HG02840 (cell line): Measurements from ENCODE around the gene MMP26.
"Not testable (repeated sequence)": the region's sequence is repeated elsewhere in the genome, so short reads cannot be mapped to it uniquely, and the experiment has no call there.

Source experiments
- ATAC-seq: cut with Tn5 transposase; IDR thresholded peaks from one replicate; pipeline ENCODE4 v1.9.1; 2021; ENCODE audit warnings: mild to moderate bottlenecking, moderate library complexity, moderate number of reproducible peaks; ENCODE audit not compliant: unreplicated experiment, low FRiP score

The MMP26 gene

GRCh38 chr11:4722616-4723534 is 18.3 kb downstream of the MMP26 start:
- ATAC-seq = not testable (repeated sequence)

- ATAC-seq = no peak
These were observed 22.6 kb downstream of the MMP26 start for GRCh38 chr11:4727171-4727570.

DNA sequence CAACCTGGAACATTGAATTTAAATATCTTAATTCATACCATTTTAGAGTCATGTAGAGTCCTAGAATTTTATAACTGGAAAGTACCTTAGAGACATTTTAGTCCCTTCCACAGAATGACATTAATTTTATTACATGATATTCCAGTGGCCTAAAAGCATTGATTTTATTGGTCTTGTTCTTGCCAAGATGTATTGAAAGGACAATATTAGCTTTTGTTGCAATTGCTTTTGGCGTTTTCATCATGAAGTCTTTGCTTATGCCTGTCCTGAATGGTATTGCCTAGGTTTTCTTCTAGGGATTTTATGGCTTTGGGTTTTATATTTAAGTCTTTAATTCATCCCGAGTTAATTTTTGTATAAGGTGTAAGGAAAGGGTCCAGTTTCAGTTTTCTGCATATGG is 36.2 kb downstream of the MMP26 start:
- ATAC-seq = no peak

DNA sequence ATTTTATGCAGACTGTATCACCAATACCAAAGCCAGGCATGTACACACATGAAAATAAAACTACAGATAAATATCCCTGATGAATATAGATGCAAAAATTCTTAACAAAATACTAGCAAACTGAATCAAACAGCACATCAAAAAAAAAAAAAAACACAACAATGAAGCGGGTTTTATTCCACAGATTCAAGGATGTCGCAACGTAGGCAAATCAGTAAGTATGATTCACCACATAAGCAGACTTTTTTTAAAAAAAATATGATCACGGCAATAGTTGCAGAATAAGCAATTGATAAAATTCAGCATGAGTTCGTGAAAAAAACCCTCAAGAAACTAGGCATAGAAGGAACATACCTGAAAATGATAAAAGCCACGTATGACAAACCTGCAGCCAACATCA is 43.9 kb downstream of the MMP26 start:
- no peak for ATAC-seq

DNA sequence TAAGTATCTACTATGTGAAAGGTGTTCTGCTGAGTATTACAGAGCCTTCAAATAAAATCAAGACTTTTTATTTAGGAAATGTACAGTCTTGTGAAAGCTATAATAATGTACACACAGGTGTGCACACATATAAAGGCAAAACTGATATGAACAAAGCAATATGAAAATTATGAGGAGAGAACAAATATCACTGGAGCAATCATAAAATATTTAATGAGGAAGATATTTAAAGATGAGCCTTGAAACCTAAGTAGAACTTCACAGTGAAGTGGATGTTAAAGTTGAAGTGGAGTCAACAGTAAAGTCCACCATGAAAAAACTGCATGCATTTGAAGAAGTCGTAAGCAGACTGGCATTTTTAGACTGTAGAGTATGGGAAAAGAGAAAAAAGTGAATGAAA is 46.6 kb downstream of the MMP26 start:
- ATAC-seq = no peak
